Subcutaneous preadipocyte (primary cell): ENCODE measurements around the gene STRN3. TPM values are rescaled to one million over a fixed set of nuclear protein-coding genes. Genes with fewer than 3 reads are reported as not detected.

ENCODE experiments used
- small RNA-seq: library from RNA; depleted of rRNA; stranded (forward); fragments of <200 nt; gene quantifications from one replicate; pipeline ENCODE3, GENCODE V24; 2012
- total RNA-seq: library from RNA; depleted of rRNA; stranded (reverse); fragments of >200 nt; gene quantifications from 2 replicates; pipeline ENCODE4 v1.2.3, GENCODE V29; 2012

Gene STRN3
- total RNA-seq = 41.5 and 48.1 TPM in 2 replicates

GRCh38 chr14:31026077-31026449, at the start of gene STRN3:
Gene STRN3, minus strand, starts transcription at chr14:31026379. Its CDS starts 194 bp downstream, at chr14:31026185.

GRCh38 chr14:31025367-31026076, 657 bp downstream of the STRN3 start, which contains the start of gene AP4S1:
Gene AP4S1, plus strand, starts transcription at chr14:31025649. Its CDS starts 40,548 bp downstream, at chr14:31066197.

GRCh38 chr14:30874120-30874998, 151.8 kb downstream of the STRN3 start, which contains the start of gene COCH:
Gene COCH, plus strand, starts transcription at chr14:30874559. Its CDS starts 380 bp downstream, at chr14:30874939.

Small RNA genes lying within 50 kb of the gene (small RNA-seq; reads per million reads assigned to genes)
- gene HIGD1AP17 (not detected), gene MIR624 (0.38 reads per million, percentile 18 among the genes with 10 or more reads in this experiment)

Other genes starting within 250 kb of the STRN3 start
- 1.1 and 1.2 TPM in 2 replicates for gene COCH, start 151.8 kb downstream of the STRN3 start, total RNA-seq
- gene AP4S1, start 730 bp downstream of the STRN3 start, total RNA-seq = 4.4 and 5.9 TPM in 2 replicates
- 197 and 250 TPM in 2 replicates for gene HECTD1, start 181.4 kb upstream of the STRN3 start, total RNA-seq